T follicular helper cell (primary cell): ENCODE measurements around the gene SP2.

ENCODE experiments used
- DNase-seq: peaks from one replicate; pipeline ENCODE4 v3.0.0-alpha.2; 2020; ENCODE audit warnings: low read depth

The SP2 gene

GRCh38 chr17:47870056-47870455 is 26.0 kb upstream of the SP2 start:
- no peak for DNase-seq

- DNase-seq, result no peak
These were observed 25.0 kb upstream of the SP2 start for GRCh38 chr17:47871048-47871447.

- no peak for DNase-seq
These were observed 23.9 kb upstream of the SP2 start for GRCh38 chr17:47872019-47872650.

- DNase-seq, result no peak
These were observed 23.3 kb upstream of the SP2 start for GRCh38 chr17:47872651-47873161.

GRCh38 chr17:47873200-47874090 is 22.6 kb upstream of the SP2 start:
- no peak for DNase-seq

- no peak for DNase-seq
These were observed 20.7 kb upstream of the SP2 start for GRCh38 chr17:47875011-47875985.

- no peak for DNase-seq
These were observed 18.5 kb upstream of the SP2 start for GRCh38 chr17:47877368-47878034.

- no peak for DNase-seq
These were observed 17.6 kb upstream of the SP2 start for GRCh38 chr17:47878203-47879027.

GRCh38 chr17:47879028-47879585 is 16.9 kb upstream of the SP2 start:
- DNase-seq, result no peak

GRCh38 chr17:47879776-47880454 is 16.1 kb upstream of the SP2 start:
- no peak for DNase-seq

GRCh38 chr17:47882247-47882646 is 13.8 kb upstream of the SP2 start:
- DNase-seq, result no peak

GRCh38 chr17:47882695-47883588 is 13.1 kb upstream of the SP2 start:
- DNase-seq, result no peak

GRCh38 chr17:47883589-47884426 is 12.2 kb upstream of the SP2 start:
- DNase-seq, result no peak

GRCh38 chr17:47884427-47884740 is 11.7 kb upstream of the SP2 start:
- DNase-seq, result no peak

- DNase-seq, result no peak
These were observed 10.9 kb upstream of the SP2 start for GRCh38 chr17:47884905-47885730.

- DNase-seq, result no peak
These were observed 7.7 kb upstream of the SP2 start for GRCh38 chr17:47888293-47888692.
